Stimulated activated CD8-positive, alpha-beta memory T cell treated with anti-CD3 and anti-CD28 coated beads, Interleukin-15, amount 100 ng/mL, for 1 hour (primary cell): ENCODE results near the gene CSMD2.

Experiments
- DNase-seq: peaks from one replicate; pipeline ENCODE4 v3.0.0-alpha.2; 2020; ENCODE audit warnings: low read depth

CSMD2 gene

GRCh38 chr1:33601751-33602150 is 563.3 kb downstream of the CSMD2 start:
- DNase-seq = no peak

- DNase-seq = no peak
These were observed 565.4 kb downstream of the CSMD2 start for GRCh38 chr1:33599516-33600115.

GRCh38 chr1:33588726-33589125 is 576.3 kb downstream of the CSMD2 start:
- no peak for DNase-seq

- DNase-seq = no peak
These were observed 578.2 kb downstream of the CSMD2 start for GRCh38 chr1:33586795-33587194.

GRCh38 chr1:33586106-33586505 is 578.9 kb downstream of the CSMD2 start:
- no peak for DNase-seq

- no peak for DNase-seq
These were observed 581.5 kb downstream of the CSMD2 start for GRCh38 chr1:33583567-33583966.

GRCh38 chr1:33578557-33579448 is 586.2 kb downstream of the CSMD2 start:
- no peak for DNase-seq

- no peak for DNase-seq
These were observed 587.4 kb downstream of the CSMD2 start for GRCh38 chr1:33577663-33578062.

GRCh38 chr1:33576821-33577599 is 588.0 kb downstream of the CSMD2 start:
- DNase-seq = no peak

GRCh38 chr1:33575324-33575879 is 589.6 kb downstream of the CSMD2 start:
- DNase-seq = no peak

GRCh38 chr1:33573661-33574060 is 591.4 kb downstream of the CSMD2 start:
- no peak for DNase-seq

- no peak for DNase-seq
These were observed 592.6 kb downstream of the CSMD2 start for GRCh38 chr1:33572387-33572786.

GRCh38 chr1:33569331-33569730 is 595.7 kb downstream of the CSMD2 start:
- no peak for DNase-seq

GRCh38 chr1:33563699-33564098 is 601.3 kb downstream of the CSMD2 start:
- DNase-seq = no peak

GRCh38 chr1:33562563-33562962 is 602.5 kb downstream of the CSMD2 start:
- DNase-seq = no peak

GRCh38 chr1:33561576-33561975 is 603.5 kb downstream of the CSMD2 start:
- DNase-seq = no peak

- DNase-seq = no peak
These were observed 604.4 kb downstream of the CSMD2 start for GRCh38 chr1:33560680-33561079.

- DNase-seq = no peak
These were observed 616.3 kb downstream of the CSMD2 start for GRCh38 chr1:33548721-33549120.

GRCh38 chr1:33548319-33548718 is 616.7 kb downstream of the CSMD2 start:
- no peak for DNase-seq

GRCh38 chr1:33547576-33547975 is 617.5 kb downstream of the CSMD2 start:
- DNase-seq = no peak

- no peak for DNase-seq
These were observed 623.1 kb downstream of the CSMD2 start for GRCh38 chr1:33541966-33542365.

- DNase-seq = no peak
These were observed 627.1 kb downstream of the CSMD2 start for GRCh38 chr1:33537885-33538284.
